ENCODE data around the gene UGT1A8.

DNA sequence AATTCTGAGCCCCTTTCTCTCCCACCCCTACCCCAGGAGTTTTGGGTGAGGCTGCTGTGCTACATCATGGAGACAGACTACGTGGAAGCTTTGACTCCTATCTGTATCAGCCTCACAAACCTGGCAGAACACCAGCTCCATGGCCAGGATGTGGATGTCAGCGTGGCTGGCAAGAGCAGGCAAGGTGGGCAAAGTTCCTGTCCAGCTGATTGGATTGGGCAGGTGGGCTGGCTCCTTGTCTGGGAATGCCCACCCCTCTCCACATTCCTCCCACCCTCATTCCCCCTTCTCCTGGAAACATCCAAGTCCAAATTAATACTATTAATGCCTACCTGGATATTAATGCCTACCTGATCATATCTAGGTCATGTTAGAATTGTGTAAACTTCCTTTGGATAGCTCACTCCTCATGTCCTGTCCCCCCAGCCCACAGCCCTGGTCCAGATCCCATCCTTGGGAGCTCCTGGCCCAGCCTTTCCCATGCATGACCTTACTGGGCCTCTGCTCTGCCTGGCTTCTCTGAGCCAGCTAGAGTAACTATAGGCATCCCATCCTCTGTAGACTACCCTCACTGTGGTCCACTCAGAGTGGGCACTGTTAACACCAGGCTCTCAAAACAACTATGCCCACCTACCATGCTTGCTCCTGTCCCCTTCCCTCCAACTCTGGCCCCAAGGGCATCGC is 184.8 kb downstream of the UGT1A8 start:
- TF ChIP-seq, protein P1, sequence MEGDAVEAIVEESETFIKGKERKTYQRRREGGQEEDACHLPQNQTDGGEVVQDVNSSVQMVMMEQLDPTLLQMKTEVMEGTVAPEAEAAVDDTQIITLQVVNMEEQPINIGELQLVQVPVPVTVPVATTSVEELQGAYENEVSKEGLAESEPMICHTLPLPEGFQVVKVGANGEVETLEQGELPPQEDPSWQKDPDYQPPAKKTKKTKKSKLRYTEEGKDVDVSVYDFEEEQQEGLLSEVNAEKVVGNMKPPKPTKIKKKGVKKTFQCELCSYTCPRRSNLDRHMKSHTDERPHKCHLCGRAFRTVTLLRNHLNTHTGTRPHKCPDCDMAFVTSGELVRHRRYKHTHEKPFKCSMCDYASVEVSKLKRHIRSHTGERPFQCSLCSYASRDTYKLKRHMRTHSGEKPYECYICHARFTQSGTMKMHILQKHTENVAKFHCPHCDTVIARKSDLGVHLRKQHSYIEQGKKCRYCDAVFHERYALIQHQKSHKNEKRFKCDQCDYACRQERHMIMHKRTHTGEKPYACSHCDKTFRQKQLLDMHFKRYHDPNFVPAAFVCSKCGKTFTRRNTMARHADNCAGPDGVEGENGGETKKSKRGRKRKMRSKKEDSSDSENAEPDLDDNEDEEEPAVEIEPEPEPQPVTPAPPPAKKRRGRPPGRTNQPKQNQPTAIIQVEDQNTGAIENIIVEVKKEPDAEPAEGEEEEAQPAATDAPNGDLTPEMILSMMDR (IDR thresholded peaks at IDR 0.05; ENCODE audit: poor library complexity): no peak
- no peak for TF ChIP-seq EZH2phosphoT487 (IDR thresholded peaks at IDR 0.05; ENCODE audit: low read depth, severe bottlenecking, unreplicated experiment)

Data from hepatocyte (in vitro differentiated cells).